Epithelial cell of proximal tubule (primary cell): ENCODE data around the gene RARRES2. TPM values are rescaled to one million over a fixed set of nuclear protein-coding genes. Genes with fewer than 3 reads are reported as not detected.

Experiments
- DNase-seq: peaks from one replicate; pipeline ENCODE4 v3.0.0-alpha.2; 2011; ENCODE audit warnings: low read depth
- H3K4me3 ChIP-seq: 2 replicates; pipeline ENCODE4 v1.5.1; 2011; ENCODE audit warnings: low read depth, mild to moderate bottlenecking, low read length
- CTCF ChIP-seq: conservative IDR thresholded peaks from 2 replicates; pipeline ENCODE4 v1.5.1; 2012; ENCODE audit warnings: low read depth, mild to moderate bottlenecking, low read length
- total RNA-seq: library from RNA; depleted of rRNA; stranded (reverse); fragments of >200 nt; gene quantifications from 2 replicates; pipeline ENCODE4 v1.2.3, GENCODE V29; 2015

RARRES2 gene
- total RNA-seq, 1 donor from 2014 or later, result 9.1 TPM

GRCh38 chr7:150337179-150337578, 4.2 kb downstream of the RARRES2 start:
- no peak overlapping the region for H3K4me3 ChIP-seq
- DNase-seq, result no peak
- no peak for TF ChIP-seq CTCF

- no peak for DNase-seq
- H3K4me3 ChIP-seq, result no peak overlapping the region
- TF ChIP-seq CTCF, result no peak
Observed at GRCh38 chr7:150336746-150337145, 4.7 kb downstream of the RARRES2 start.

GRCh38 chr7:150335774-150336112, 5.7 kb downstream of the RARRES2 start:
- H3K4me3 ChIP-seq, result no peak overlapping the region
- TF ChIP-seq CTCF, result no peak
- no peak for DNase-seq

- TF ChIP-seq CTCF, result no peak
- H3K4me3 ChIP-seq, result no peak overlapping the region
- DNase-seq, result no peak
Observed at GRCh38 chr7:150335108-150335773, 6.2 kb downstream of the RARRES2 start.

- DNase-seq, result no peak
- no peak for TF ChIP-seq CTCF
- no peak overlapping the region for H3K4me3 ChIP-seq
Observed at GRCh38 chr7:150334108-150334507, 7.3 kb downstream of the RARRES2 start.

GRCh38 chr7:150333659-150334058, 7.8 kb downstream of the RARRES2 start:
- no peak for DNase-seq
- H3K4me3 ChIP-seq, result no peak overlapping the region
- no peak for TF ChIP-seq CTCF
